Measurements from ENCODE around the gene KRT17. TPM values are rescaled to one million over a fixed set of nuclear protein-coding genes. Genes with fewer than 3 reads are reported as not detected.

The KRT17 gene
- total RNA-seq, 1 experiment from 2014 or later = 29.0 TPM

GRCh38 chr17:41665566-41666236, 41.3 kb upstream of the KRT17 start:
- peaks cover 4% of the 10 kb centered on the region; the same call in 1 of the 2 replicates for H3F3A ChIP-seq (ENCODE audit: insufficient read depth, low read depth)
- DNase-seq = peak; percentile 75 to 90
- H3K9me3 ChIP-seq (ENCODE audit: insufficient read depth, low read depth) = no peaks in the 10 kb centered on the region
- TF ChIP-seq CTCF (conservative IDR thresholded peaks at IDR 0.05) (peak; percentile 91), EZH2 (IDR thresholded peaks at IDR 0.05; ENCODE audit: low read depth) (no peak)
- CTCF ChIA-PET = interaction anchor here (0.6 to 2.8 kb wide), 14 partner anchors 12 to 1553 kb away, joined by 3 to 15 read pairs (median 4); partner anchors contain the start of gene EIF1
- no peaks in the 10 kb centered on the region for H3K9me2 ChIP-seq (ENCODE audit: insufficient read depth)
- no peaks in the 10 kb centered on the region for H3K27me3 ChIP-seq (ENCODE audit: insufficient read depth, low read depth)
- POLR2A ChIA-PET (ENCODE audit: unreplicated experiment) = interaction anchor here (0.5 to 1.1 kb wide), 2 partner anchors 13 to 163 kb away, joined by 3 read pairs; no protein-coding TSS in a partner anchor
- peak overlapping the region; percentile 100 for H3K4me2 ChIP-seq
- H3K4me1 ChIP-seq (replicated peaks; ENCODE audit: insufficient read depth) = peaks cover 26% of the 10 kb centered on the region
- H3K4me3 ChIP-seq = peak overlapping the region; percentile 46; the same call in 1 of the 2 replicates
- H2AFZ ChIP-seq = peak overlapping the region; percentile 78
- no peaks in the 10 kb centered on the region for H3K79me2 ChIP-seq (ENCODE audit: low read depth)
- no peaks in the 10 kb centered on the region for H4K20me1 ChIP-seq (ENCODE audit: insufficient read depth)
- intact Hi-C loops (cut with micrococcal nuclease; ENCODE audit: unreplicated experiment) = loop anchor here (2.0 to 10.0 kb wide), 5 partner anchors 248 to 1311 kb away; no protein-coding TSS in a partner anchor
- peak overlapping the region; percentile 29; the same call in 1 of the 2 replicates for H3K27ac ChIP-seq
- H3K36me3 ChIP-seq (ENCODE audit: low read depth) = no peaks in the 10 kb centered on the region
- no TSS peak for BruUV-seq (replicated peaks)

GRCh38 chr17:41664587-41665565, 40.5 kb upstream of the KRT17 start:
- H3F3A ChIP-seq (ENCODE audit: insufficient read depth, low read depth) = peaks cover 4% of the 10 kb centered on the region; the same call in 1 of the 2 replicates
- H2AFZ ChIP-seq = no peak overlapping the region
- no peaks in the 10 kb centered on the region for H3K79me2 ChIP-seq (ENCODE audit: low read depth)
- peaks cover 26% of the 10 kb centered on the region for H3K4me1 ChIP-seq (replicated peaks; ENCODE audit: insufficient read depth)
- ChIA-PET POLR2A (ENCODE audit: unreplicated experiment) (interaction anchor here (1.1 kb wide), 1 partner anchor 12 kb away, joined by 3 read pairs; no protein-coding TSS in a partner anchor), CTCF (interaction anchor here (0.6 to 2.8 kb wide), 11 partner anchors 11 to 1250 kb away, joined by 3 to 15 read pairs (median 4); partner anchors contain the start of gene EIF1)
- peak overlapping the region; percentile 46; the same call in 1 of the 2 replicates for H3K4me3 ChIP-seq
- no peaks in the 10 kb centered on the region for H3K27me3 ChIP-seq (ENCODE audit: insufficient read depth, low read depth)
- BruUV-seq (replicated peaks) = no TSS peak
- H3K4me2 ChIP-seq = peak overlapping the region; percentile 100
- H3K27ac ChIP-seq = no peak overlapping the region
- H3K36me3 ChIP-seq (ENCODE audit: low read depth) = no peaks in the 10 kb centered on the region
- no peaks in the 10 kb centered on the region for H3K9me3 ChIP-seq (ENCODE audit: insufficient read depth, low read depth)
- no peaks in the 10 kb centered on the region for H3K9me2 ChIP-seq (ENCODE audit: insufficient read depth)
- intact Hi-C loops (cut with micrococcal nuclease; ENCODE audit: unreplicated experiment) = loop anchor here (5.0 to 10.0 kb wide), 3 partner anchors 248 to 1310 kb away; no protein-coding TSS in a partner anchor
- DNase-seq = no peak
- no peaks in the 10 kb centered on the region for H4K20me1 ChIP-seq (ENCODE audit: insufficient read depth)
- TF ChIP-seq CTCF (conservative IDR thresholded peaks at IDR 0.05) = no peak
- TF ChIP-seq EZH2 (IDR thresholded peaks at IDR 0.05; ENCODE audit: low read depth) = no peak

- Histone ChIP-seq H3K9me2 (ENCODE audit: insufficient read depth) (no peaks in the 10 kb centered on the region), H3K27me3 (ENCODE audit: insufficient read depth, low read depth) (no peaks in the 10 kb centered on the region), H3F3A (ENCODE audit: insufficient read depth, low read depth) (peaks cover 4% of the 10 kb centered on the region; the same call in 1 of the 2 replicates), H3K27ac (no peak overlapping the region), H2AFZ (no peak overlapping the region), H3K4me3 (no peak overlapping the region), H3K4me2 (no peak overlapping the region), H3K36me3 (ENCODE audit: low read depth) (no peaks in the 10 kb centered on the region), H3K4me1 (replicated peaks; ENCODE audit: insufficient read depth) (peaks cover 26% of the 10 kb centered on the region), H4K20me1 (ENCODE audit: insufficient read depth) (no peaks in the 10 kb centered on the region), H3K79me2 (ENCODE audit: low read depth) (no peaks in the 10 kb centered on the region), H3K9me3 (ENCODE audit: insufficient read depth, low read depth) (no peaks in the 10 kb centered on the region)
- intact Hi-C loops (cut with micrococcal nuclease; ENCODE audit: unreplicated experiment) = loop anchor here (10.0 kb wide), 1 partner anchor 1309 kb away; no protein-coding TSS in a partner anchor
- TF ChIP-seq CTCF (conservative IDR thresholded peaks at IDR 0.05) (no peak), EZH2 (IDR thresholded peaks at IDR 0.05; ENCODE audit: low read depth) (no peak)
- no TSS peak for BruUV-seq (replicated peaks)
- ChIA-PET POLR2A (ENCODE audit: unreplicated experiment) (no interaction called here), CTCF (interaction anchor here (1.4 to 2.8 kb wide), 4 partner anchors 10 to 116 kb away, joined by 4 to 39 read pairs (median 10); no protein-coding TSS in a partner anchor)
- DNase-seq = no peak
Observed at GRCh38 chr17:41664172-41664457, 39.7 kb upstream of the KRT17 start.

Measured in PC-9 (cell line).